SK-MEL-5 (cell line): ENCODE data around the gene BRD7. TPM values are rescaled to one million over a fixed set of nuclear protein-coding genes. Genes with fewer than 3 reads are reported as not detected.

ENCODE experiments used
- DNase-seq: peaks from one replicate; pipeline ENCODE4 v3.0.0-alpha.2; 2016; ENCODE audit warnings: low read depth, low spot score
- in situ Hi-C: cut with HindIII; loops from 2 replicates; pipeline ENCODE4 v1.10.0; 2016; ENCODE audit warnings: low sequenced_read_pairs, high pct_unique_total_duplicates, low pct_unique_long_range_greater_than_20kb
- total RNA-seq: library from RNA; depleted of rRNA; stranded (reverse); fragments of >200 nt; shearing (Covaris generic); gene quantifications from 2 replicates; pipeline ENCODE4 v1.2.3, GENCODE V29; 2014

Gene BRD7
- total RNA-seq, 1 experiment from 2014 or later = 57.3 TPM

GRCh38 chr16:50393416-50393815 lies 24.6 kb upstream of the BRD7 start:
- in situ Hi-C loops = no loop called here
- no peak for DNase-seq

- no peak for DNase-seq
- in situ Hi-C loops = no loop called here
Measured at GRCh38 chr16:50390914-50391716, 22.3 kb upstream of the BRD7 start.

DNA sequence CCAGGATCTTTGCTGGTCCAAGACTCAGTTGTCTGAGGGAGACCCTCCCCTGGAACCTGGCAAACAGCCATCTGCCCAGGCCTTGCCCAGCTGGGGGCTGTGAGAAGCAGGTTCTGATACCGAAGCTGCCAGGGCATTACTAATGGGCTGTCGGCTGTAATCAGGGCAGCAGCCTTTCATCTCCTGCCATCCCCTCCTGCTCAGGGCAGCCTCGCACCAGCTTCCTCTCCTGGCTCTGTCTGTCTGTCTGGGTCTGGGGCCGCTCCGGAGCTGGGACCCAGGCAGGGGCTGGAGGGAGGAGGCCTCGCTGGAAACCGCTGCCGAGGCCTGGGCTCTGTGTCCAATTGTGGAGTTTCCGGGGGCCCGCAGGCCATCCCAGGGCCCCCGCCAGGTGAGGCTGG lies 21.6 kb upstream of the BRD7 start:
- in situ Hi-C loops = no loop called here
- no peak for DNase-seq

DNA sequence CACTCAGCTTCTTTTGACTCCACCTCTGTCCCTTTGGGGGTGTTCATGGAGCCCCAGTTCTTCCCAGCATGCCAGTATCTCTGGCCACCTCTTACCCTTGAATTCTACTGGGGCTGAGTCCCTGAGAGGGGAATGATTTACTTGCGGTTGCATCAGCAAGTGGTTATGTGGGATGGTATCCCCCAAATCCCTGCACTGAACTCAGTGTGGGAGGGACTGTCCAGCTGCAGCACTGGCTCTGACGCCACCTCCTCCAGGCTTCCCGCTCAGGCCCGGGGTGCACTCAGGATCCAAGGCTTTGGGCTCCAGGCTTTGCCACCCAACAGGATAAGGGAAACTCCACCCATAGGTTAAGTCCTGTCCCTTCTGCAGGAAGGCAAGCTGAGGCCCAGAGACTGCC lies 21.1 kb upstream of the BRD7 start:
- in situ Hi-C loops = no loop called here
- no peak for DNase-seq

DNA sequence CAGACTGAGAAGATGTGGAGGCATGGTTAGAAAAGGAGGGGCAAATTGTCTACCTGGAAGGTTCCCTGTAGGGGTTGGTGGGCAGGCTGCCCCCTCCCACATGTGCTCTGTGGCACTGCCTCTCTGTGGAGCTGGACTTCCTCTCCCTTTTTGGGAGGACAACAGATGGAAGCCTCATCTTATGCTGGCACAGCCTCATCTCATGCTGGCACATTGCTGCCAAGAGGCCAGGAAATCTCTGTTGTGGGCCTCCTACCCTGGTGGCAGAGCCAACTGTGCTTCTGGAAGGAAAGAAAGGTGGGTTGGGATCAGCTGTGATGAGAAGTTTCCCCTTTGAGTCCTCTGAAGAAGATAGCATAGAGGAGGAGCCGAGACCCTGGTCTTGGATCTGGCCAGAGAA lies 19.7 kb upstream of the BRD7 start:
- DNase-seq = no peak
- in situ Hi-C loops = no loop called here

- in situ Hi-C loops = no loop called here
- DNase-seq = no peak
Measured at GRCh38 chr16:50386774-50387173, 18.0 kb upstream of the BRD7 start.

GRCh38 chr16:50386139-50386538 lies 17.4 kb upstream of the BRD7 start:
- in situ Hi-C loops = no loop called here
- peak; percentile 34 for DNase-seq

DNA sequence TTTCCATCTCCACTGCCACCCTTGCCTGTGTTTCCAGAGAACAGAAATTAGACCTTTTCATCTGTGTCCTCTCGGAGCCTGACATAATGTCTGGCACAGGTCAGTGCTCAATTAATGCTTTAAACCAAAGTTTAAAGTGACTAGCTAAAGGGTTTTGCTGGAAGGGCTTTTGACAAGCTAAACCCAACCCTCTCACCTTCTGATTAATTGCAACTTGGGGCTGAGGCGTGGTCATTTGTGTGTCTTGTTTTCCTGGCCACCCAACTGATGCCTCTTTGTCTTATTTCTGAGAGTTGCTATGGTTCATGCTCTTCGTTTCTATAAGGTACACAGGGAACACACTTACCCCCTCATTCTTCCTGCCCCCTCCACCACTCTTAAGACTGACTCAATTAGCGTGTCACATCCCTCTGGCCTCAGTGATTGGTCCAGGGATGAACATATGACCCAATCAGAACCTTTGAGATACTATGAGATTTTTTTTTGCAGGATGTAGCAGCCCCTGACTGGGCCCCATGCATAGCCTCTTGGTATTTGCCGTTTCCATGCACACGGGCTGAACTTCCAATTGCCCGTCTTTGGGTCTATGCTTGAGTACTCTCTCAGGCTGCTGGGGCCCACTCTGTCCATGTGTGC lies 15.8 kb upstream of the BRD7 start:
- DNase-seq = no peak
- in situ Hi-C loops = no loop called here

DNA sequence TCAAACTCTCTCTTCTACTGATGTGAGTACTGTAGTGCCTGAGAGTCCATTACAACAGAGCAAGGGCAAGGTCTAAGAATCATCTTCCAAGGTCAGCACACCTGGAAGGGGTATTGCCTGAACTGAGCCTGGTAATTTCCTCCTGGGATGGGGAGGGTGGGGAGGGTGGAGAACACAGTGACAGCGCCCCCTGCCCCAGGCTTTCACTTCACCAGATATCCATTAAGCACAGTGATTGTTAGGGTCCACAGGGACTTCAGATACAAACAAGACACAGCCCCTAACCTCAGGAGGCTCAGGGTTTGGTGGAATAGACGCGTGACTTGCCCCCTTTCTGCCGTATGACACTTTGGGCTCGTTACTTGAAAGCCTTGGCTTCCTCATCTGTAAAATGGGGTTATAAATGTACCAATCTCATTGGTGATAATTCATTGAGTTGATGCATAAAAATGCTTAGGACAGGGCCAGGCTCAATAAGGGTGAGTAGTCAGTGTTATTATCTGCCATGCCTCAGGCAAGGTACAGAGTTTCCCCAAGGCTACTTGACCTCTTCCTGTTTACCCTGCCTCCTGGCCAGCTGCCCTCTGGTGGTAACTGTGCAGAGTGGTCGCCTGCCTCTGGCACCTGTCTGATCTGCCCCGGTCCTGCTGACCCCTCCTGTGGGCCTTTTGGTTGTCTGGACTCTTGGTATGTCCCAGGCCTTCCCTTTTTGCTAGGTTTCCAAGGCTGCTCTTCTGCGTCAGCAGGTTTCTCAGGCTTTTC lies 13.1 kb upstream of the BRD7 start:
- in situ Hi-C loops = no loop called here

DNA sequence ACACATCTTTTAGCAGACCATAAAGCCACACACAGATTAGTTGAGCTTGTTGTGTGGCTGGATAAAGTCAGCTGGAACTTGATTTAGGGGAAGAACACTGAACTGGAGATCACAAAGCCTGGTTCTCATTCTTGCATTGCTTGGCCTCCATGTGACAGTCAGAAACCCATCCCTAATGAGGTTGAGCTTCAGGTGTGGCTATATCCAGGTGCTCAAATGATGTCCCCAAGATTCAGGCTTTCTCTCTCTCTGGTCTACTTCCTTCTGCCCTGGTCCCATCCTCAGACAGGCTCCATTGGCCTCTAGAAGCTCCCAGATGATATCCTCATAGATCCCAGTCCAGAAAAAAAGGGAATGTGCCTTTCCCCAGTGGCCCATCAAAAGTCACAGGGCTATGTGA lies 9.6 kb upstream of the BRD7 start:
- DNase-seq = no peak
- in situ Hi-C loops = no loop called here

More for the DNA sequence above, 13.1 kb upstream of the BRD7 start:
- DNase-seq = no peak

GRCh38 chr16:50377001-50377400 lies 8.2 kb upstream of the BRD7 start:
- DNase-seq = no peak
- in situ Hi-C loops = no loop called here

DNA sequence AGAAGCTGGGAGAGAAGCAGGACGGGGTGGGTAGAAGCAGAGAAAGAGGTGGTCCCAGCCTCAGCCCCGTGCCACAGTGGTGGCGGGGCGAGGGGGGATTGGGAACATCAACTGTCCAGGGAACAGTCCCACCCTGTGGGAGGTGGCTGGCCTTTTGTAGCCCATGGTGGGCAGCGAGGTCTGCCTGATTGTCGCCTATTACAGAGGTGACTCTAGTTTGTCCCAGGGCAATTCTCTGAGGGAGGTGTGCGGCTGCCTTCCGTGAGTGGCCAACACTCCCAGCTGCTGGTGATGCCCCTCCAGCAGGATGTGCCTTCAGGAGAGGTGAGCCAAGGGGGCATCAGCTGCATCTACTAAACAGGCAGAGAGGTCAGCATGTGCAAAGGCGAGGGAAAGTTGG lies 5.0 kb upstream of the BRD7 start:
- in situ Hi-C loops = no loop called here
- no peak for DNase-seq

DNA sequence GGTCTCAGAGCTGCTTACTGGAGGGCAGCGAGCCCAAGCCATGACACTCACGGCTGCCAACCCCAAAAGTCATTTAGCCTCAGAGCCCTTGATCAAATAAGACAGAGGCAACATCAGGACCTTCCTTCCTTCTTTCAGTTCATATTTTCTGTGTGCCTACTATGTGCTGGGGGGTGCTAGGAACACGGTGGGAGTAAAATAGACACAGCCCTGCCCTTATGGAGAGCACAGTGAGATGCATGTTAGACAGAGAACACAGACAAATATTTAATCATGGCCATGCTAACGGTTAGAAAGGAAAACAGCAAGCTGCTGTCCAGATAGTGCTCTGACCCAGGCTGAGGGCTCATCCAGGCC lies 4.5 kb upstream of the BRD7 start:
- in situ Hi-C loops = no loop called here

GRCh38 chr16:50372611-50373344 lies 4.0 kb upstream of the BRD7 start:
- no peak for DNase-seq
- in situ Hi-C loops = no loop called here

More for the DNA sequence above, 4.5 kb upstream of the BRD7 start:
- DNase-seq = no peak

DNA sequence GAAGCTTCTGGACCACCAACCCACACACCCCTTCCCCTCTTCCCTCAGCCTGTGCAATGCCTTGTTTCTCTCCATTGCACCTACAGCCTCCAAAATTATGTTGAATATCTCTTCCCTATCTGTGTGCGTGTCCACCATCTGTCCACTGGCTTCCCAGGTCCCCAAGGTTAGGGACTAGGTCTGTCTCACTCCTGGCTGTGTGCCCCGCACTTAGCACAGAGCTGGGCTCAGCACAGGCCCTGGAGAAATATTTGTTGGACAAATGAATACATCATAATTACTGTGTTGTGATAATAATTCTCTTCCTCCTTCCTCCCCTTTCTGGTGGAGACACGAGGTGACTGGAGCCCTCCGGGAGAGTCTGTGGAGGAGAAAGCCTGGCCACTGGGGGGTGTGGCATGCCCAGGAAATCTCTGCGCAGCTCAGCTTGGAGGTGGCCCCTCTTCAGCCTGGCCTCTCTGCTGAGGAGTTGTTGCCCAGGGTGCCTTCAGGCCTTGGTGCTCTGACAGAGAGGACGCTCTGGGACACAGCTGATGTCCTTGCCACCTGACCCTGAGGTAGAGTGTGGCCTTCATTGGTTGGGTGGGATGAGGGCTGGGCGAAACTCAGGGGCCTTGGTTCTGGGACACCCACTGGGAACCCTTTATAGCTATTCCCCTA lies 3.3 kb upstream of the BRD7 start:
- peak; percentile 38 for DNase-seq
- in situ Hi-C loops = no loop called here

DNA sequence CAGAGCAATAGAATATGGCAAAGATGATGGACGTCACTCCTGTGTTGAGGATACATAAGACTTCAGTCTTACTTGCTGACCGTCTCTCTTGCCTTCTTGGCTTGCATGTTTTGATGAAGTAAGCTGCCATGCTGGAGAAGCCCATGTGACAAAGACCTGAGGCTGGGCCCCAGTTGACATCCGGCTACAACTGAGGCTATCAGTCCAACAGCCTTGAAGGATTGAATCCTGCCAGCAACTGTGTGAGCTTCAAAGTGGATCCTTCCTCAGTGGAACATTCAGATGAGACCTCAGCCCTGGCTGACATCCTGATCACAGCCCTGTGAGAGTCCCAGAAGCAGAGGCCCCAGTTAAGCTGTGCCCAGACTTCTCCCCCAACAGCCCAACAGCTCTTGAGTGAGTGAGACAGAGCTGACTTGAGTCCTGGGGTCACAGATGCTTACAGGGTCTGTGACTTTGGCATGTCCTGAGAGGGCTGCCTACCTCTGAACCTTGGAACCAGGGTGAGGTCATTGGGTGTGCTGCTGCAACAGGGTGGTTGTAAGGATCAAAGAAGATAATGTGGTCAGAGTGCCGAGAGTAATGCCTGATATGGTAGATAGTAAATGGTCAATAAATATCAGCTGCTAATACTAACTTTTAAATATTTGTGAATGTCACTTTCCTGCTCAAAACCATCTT lies 2.4 kb upstream of the BRD7 start:
- DNase-seq = no peak
- in situ Hi-C loops = no loop called here

DNA sequence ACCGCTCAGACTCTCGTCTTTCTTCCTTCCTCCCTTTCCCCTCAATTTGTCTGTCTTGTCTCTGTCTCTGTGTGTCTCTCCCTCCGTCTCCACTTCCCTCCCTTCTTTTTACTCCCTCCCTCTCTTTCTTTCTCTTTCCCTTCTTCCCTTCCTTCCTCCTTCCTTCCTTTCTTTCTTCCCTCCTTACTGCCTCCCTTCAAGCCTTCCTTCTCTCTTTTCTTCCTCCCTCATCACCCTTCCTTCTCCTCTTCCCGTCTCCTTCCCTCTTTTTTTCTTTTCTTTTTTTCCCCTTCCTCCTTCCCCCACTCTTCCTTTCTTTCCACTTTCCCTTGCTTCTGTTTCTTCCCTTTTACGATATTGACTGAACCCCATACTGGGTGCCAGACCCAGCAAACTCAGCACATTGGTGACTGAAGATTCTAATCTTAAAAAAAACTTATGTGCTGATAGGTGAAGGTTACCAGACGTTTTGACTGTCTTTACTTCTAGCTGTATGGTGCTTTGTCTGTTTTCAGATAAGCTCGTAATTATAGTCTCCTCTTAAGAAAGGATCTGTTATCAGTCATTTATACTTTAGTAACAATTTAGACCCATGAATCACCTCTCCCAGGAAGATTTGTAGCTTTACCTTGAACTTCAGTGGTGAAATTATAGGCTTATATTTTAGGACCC lies 481 bp upstream of the BRD7 start:
- DNase-seq = no peak
- in situ Hi-C loops = no loop called here
